ENCODE results near the gene HHIPL1.

The HHIPL1 gene

DNA sequence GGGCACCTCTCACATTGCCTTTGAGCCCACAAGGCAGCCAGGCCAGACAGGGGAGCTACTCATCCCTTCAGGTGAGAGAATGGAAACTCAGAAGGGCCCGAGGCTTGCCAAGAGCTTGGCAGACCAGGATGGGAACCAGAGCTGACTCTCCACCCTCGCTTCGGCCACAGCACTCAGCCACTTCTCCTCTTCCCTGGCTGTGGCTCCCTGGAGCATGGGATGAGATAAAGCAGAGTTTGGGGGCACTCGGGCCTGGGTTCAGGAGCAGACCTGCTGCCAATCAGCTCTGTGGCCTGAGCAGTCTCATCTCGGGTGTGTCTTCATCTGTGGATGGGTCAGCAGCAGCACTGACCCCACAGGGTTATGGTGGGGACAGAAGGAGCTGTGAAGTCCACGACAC lies 20.9 kb upstream of the HHIPL1 start:
- no peak overlapping the region for H3K27ac ChIP-seq
- no peak for TF ChIP-seq ZFX (IDR thresholded peaks at IDR 0.05; ENCODE audit: borderline replicate concordance)

DNA sequence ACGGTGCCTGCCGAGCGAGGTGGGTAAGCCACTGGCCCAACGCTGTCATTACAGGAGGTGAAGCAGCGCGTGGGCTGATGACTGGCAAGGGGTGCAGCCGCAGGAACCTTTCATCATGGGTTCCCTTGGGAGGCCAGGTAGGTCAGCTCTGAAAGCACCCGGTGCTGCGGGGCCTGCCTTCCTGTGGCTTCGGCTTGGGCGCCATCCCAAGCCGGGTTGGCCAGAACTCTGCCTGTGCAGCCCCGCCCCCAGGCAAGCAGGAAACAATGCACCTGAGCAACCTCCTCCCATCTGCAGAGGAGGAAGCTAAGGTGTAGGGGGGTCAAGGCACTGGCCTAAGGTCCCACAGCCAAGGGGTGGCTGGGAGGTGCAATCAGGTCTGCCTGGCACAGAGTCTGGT lies 20.0 kb upstream of the HHIPL1 start:
- H3K27ac ChIP-seq = no peak overlapping the region
- TF ChIP-seq ZFX (IDR thresholded peaks at IDR 0.05; ENCODE audit: borderline replicate concordance) = no peak
- TF ChIP-seq, protein P1, sequence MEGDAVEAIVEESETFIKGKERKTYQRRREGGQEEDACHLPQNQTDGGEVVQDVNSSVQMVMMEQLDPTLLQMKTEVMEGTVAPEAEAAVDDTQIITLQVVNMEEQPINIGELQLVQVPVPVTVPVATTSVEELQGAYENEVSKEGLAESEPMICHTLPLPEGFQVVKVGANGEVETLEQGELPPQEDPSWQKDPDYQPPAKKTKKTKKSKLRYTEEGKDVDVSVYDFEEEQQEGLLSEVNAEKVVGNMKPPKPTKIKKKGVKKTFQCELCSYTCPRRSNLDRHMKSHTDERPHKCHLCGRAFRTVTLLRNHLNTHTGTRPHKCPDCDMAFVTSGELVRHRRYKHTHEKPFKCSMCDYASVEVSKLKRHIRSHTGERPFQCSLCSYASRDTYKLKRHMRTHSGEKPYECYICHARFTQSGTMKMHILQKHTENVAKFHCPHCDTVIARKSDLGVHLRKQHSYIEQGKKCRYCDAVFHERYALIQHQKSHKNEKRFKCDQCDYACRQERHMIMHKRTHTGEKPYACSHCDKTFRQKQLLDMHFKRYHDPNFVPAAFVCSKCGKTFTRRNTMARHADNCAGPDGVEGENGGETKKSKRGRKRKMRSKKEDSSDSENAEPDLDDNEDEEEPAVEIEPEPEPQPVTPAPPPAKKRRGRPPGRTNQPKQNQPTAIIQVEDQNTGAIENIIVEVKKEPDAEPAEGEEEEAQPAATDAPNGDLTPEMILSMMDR (IDR thresholded peaks at IDR 0.05) = no peak

DNA sequence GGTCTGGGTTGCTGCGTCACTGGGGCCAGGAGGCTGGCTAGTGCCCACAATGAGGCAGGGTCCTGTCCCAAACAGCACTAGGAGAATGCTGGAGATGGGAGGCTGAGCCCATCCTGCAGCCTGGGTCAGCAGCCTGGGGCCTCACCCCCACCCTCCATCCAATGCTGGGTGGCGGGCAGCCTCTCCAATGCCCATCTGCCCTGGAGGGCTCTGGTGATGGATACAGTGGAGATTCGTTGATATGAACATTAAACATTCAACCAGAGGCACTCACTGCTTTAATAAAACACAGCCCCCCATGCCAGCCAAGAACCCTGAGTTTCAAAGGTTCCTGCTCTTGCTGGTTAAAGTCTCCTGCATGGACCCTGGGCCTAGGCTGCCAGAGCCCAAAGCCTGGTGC lies 19.5 kb upstream of the HHIPL1 start:
- H3K27ac ChIP-seq = no peak overlapping the region
- no peak for TF ChIP-seq ZFX (IDR thresholded peaks at IDR 0.05; ENCODE audit: borderline replicate concordance)
- TF ChIP-seq, protein P1 (IDR thresholded peaks at IDR 0.05) = no peak

DNA sequence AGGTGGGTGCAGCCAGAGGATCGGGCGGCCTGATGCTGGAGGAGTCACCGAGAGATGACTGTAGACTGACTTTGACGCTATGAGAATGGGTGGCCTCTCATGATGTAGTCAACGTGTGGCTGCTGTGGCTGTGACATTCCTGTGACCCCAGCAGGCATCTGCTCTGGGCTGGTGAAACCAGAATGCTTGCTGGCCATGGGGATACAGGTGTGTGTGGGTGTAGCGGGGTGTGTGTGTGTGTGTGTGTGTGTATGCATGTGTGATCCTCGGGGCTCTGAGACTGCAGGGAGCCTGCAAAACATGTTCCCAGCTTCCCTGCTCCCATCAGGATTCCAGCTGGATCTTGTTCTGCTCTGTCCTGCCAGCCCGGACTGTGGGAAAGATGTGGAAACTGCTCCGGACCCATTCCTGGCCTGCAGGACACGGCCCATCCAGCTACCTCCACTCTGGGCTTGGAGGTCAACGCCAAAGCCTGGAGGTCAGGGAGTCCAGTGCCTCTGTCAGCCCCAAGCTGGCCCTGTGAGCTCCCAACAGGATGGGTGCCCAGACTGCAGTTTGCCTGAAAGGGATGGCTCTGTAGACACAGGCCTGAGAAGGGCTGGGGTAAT lies 18.8 kb upstream of the HHIPL1 start:
- no peak overlapping the region for H3K27ac ChIP-seq
- TF ChIP-seq, protein P1 (IDR thresholded peaks at IDR 0.05) = no peak
- TF ChIP-seq ZFX (IDR thresholded peaks at IDR 0.05; ENCODE audit: borderline replicate concordance) = no peak

DNA sequence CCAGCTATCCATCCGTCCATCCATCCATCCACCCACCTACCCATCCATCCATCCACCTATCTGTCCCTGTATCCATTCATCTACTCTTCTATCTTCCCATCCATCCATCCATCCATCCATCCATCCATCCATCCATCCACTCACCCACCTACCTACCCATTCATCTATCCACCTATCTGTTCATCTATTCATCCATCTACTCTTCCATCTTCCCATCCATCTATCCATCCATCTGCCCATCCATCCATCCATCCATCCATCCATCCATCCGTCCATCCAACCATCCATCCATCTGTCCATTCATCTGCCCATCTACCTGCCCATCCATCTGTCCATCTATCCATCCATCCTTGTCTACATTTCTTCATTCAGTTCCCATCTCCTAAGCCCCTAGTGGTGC lies 17.8 kb upstream of the HHIPL1 start:
- H3K27ac ChIP-seq = no peak overlapping the region
- TF ChIP-seq ZFX (IDR thresholded peaks at IDR 0.05; ENCODE audit: borderline replicate concordance) = no peak
- TF ChIP-seq, protein P1 (IDR thresholded peaks at IDR 0.05) = no peak

DNA sequence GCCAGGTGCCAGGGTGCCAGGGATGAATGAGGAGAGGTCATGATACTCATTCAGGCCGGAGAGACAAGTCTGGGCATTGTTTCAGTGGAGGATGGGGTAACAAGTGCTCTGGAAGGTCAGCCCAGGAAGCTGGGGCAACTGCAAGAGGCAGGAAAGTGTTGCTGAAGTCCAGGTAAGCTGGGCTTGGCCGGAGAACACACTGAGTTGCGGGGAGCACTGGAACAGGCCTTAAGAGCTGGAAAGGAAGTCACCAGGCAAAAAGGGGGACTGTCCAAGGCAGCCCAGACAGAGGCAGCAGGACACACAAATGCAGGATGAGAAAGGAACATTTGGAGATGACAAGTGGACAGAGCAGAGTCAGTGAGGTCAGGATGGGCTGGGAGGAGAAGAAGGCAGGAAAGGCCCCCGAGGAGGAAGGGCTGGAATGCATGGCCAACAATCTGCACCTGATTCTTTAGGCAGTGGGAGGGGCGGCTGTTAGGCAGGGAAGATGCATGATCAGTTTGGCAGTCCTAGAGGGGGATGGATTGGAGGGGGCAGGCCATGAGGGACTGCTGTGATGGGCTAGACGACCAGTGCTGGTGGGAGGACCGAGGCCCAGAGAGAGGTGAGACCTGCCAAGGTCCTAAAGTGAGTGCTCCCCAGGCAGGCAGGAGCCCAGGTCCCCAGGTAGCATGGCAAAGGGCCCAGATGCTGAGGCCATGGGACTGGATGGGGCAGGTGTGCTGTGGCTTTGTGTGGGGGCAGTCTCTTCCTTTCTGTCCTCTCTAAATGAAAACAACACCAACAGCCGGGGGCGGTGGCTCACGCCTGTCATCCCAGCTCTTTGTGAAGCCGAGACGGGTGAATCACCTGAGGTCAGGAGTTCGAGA lies 17.2 kb upstream of the HHIPL1 start:
- TF ChIP-seq ZFX (IDR thresholded peaks at IDR 0.05; ENCODE audit: borderline replicate concordance) = no peak
- TF ChIP-seq, protein P1 (IDR thresholded peaks at IDR 0.05) = no peak
- H3K27ac ChIP-seq = no peak overlapping the region

DNA sequence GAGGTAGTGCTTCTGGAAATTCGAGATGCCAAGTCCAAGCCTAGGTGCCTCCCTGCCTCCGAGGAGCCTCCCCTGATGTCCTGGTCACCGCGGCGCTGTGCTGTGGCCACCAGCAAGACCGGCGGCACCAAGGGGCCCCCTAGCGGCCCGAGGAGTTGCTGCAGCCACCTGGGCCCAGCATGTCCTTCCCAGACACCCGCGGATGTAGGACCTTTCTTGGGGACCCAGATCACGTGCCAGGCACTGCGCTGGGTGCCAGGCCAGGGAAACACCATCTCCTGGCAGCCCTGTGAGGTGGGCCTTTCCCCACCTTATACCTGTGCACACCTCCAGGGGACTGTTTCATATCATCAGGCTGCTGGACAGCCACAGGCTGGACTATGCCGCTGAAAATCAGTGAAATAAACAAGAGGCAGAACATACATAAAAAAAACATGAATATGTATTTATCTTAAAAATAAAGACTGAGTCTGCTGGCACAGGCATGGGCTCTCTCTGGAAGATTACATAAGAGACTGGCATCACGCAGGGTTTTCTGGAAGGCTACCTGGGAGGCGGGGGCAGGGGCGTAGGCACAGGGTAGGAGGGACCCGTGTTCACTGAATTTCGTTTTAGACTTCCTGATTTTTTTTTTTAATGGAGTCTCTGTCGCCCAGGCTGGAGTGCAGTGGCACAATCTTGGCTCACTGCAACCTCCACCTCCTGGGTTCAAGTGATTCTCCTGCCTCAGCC lies 15.9 kb upstream of the HHIPL1 start:
- no peak for TF ChIP-seq ZFX (IDR thresholded peaks at IDR 0.05; ENCODE audit: borderline replicate concordance)
- TF ChIP-seq, protein P1 (IDR thresholded peaks at IDR 0.05) = peak; percentile 98
- no peak overlapping the region for H3K27ac ChIP-seq
